Measurements from ENCODE around the gene GLOD5. TPM values are rescaled to one million over a fixed set of nuclear protein-coding genes. Genes with fewer than 3 reads are reported as not detected.

The GLOD5 gene
- total and polyA plus RNA-seq, 5 donors, result not detected

GRCh38 chrX:48794911-48795515 is 33.5 kb downstream of the GLOD5 start:
- ATAC-seq (no peak), DNase-seq (no peak)
- no peak overlapping the region for H3K4me3 ChIP-seq (ENCODE audit: low read length)
- intact Hi-C loops (cut with DNase I), result loop anchor here in 1 of 4 donors (10.0 kb wide), 1 partner anchor 50 kb away; no protein-coding TSS in a partner anchor
- H3K27me3 ChIP-seq (ENCODE audit: control insufficient read depth, insufficient read depth), result no peaks in the 10 kb centered on the region
- no peaks in the 10 kb centered on the region for H3K9me3 ChIP-seq (ENCODE audit: control insufficient read depth, low read length)
- 59% methylated on average over 8 of the region's 8 CpGs for WGBS
- no peak overlapping the region for H3K27ac ChIP-seq (ENCODE audit: low read length)
- no peaks in the 10 kb centered on the region for H3K4me1 ChIP-seq (ENCODE audit: control insufficient read depth, insufficient read depth, low read length)

GRCh38 chrX:48798318-48798717 is 36.8 kb downstream of the GLOD5 start:
- 76% methylated on average over 2 of the region's 2 CpGs for WGBS
- Histone ChIP-seq H3K4me3 (ENCODE audit: low read length) (no peak overlapping the region), H3K27me3 (ENCODE audit: control insufficient read depth, insufficient read depth) (no peaks in the 10 kb centered on the region), H3K9me3 (ENCODE audit: control insufficient read depth, low read length) (no peaks in the 10 kb centered on the region), H3K27ac (ENCODE audit: low read length) (no peak overlapping the region), H3K4me1 (ENCODE audit: control insufficient read depth, insufficient read depth, low read length) (no peaks in the 10 kb centered on the region)
- ATAC-seq (no peak), DNase-seq (no peak)
- intact Hi-C loops (cut with DNase I), result loop anchor here in 1 of 4 donors (10.0 kb wide), 1 partner anchor 54 kb away; no protein-coding TSS in a partner anchor

GRCh38 chrX:48800574-48801279 is 39.2 kb downstream of the GLOD5 start:
- Histone ChIP-seq H3K4me1 (ENCODE audit: control insufficient read depth, insufficient read depth, low read length) (no peaks in the 10 kb centered on the region), H3K27ac (ENCODE audit: low read length) (peak overlapping the region; percentile 91), H3K27me3 (ENCODE audit: control insufficient read depth, insufficient read depth) (no peaks in the 10 kb centered on the region), H3K9me3 (ENCODE audit: control insufficient read depth, low read length) (no peaks in the 10 kb centered on the region), H3K4me3 (ENCODE audit: low read length) (peak overlapping the region; percentile 45)
- ATAC-seq (no peak), DNase-seq (no peak)
- intact Hi-C loops (cut with DNase I), result no loop called here
- 17% methylated on average over 17 of the region's 17 CpGs for WGBS

DNA sequence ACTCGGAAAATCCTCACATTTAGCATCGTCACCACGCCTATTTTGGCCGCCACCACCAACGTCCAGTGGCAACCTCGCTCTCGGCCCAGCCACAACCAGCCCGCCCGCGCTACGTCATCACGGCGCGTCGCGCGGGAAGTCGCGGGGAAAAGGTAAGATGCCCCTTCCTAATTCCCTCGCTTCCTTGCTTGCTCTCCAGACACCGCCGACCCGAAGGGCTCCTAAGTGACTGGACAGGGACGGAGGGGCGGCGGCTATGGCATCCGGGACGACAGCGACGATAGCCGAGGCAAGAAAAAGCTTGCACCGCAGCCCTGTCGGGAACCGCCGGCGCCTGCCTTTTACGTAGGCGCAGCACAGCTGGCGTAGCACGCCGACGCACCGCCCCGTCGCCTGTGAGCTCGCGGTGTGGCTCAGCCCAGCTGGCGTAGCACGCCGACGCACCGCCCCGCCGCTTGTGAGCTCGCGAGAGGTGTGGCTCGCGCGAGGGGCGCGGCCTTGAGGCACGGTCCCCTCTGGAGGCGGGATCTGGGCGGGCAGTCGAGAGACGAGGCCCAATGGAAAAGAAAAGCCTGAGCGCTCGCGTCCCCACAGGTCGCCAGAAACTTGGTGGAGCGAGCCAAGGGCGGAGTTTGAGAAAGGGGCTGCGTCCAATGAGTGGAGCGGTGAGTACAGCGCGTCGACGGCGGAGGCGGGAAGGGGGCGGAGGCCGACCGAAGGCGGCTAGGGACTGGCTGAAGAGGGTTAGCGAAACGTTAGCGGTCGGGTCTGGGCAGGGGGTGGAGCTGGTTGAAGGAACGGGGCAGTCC is 39.9 kb downstream of the GLOD5 start, which contains the start of gene HDAC6:
Gene HDAC6 (plus strand): TSS at position 788 of the 809 bp plus-strand sequence. CDS start 626 bp downstream, outside the sequence.
- Histone ChIP-seq H3K4me1 (ENCODE audit: control insufficient read depth, insufficient read depth, low read length) (no peaks in the 10 kb centered on the region), H3K4me3 (ENCODE audit: low read length) (peak within 1 kb of the TSS; percentile 65), H3K27me3 (ENCODE audit: control insufficient read depth, insufficient read depth) (no peaks in the 10 kb centered on the region), H3K27ac (ENCODE audit: low read length) (peak within 1 kb of the TSS; percentile 92), H3K9me3 (ENCODE audit: control insufficient read depth, low read length) (no peaks in the 10 kb centered on the region)
- under 1% methylated on average over 89 of the region's 89 CpGs for WGBS
- DNase-seq, result peak; percentile 97 to 99 (median 98)
- intact Hi-C loops (cut with DNase I), result no loop called here
- peak; percentile 96 to 97 for ATAC-seq

GRCh38 chrX:48802089-48802904 is 40.8 kb downstream of the GLOD5 start:
- 5% methylated on average over 40 of the region's 40 CpGs for WGBS
- ATAC-seq, result peak; percentile 72 to 80
- H3K27ac ChIP-seq (ENCODE audit: low read length), result peak overlapping the region; percentile 92
- DNase-seq, result peak; percentile 87 to 95 (median 90)
- intact Hi-C loops (cut with DNase I), result no loop called here
- no peaks in the 10 kb centered on the region for H3K27me3 ChIP-seq (ENCODE audit: control insufficient read depth, insufficient read depth)
- H3K9me3 ChIP-seq (ENCODE audit: control insufficient read depth, low read length), result no peaks in the 10 kb centered on the region
- H3K4me3 ChIP-seq (ENCODE audit: low read length), result peak overlapping the region; percentile 65
- no peaks in the 10 kb centered on the region for H3K4me1 ChIP-seq (ENCODE audit: control insufficient read depth, insufficient read depth, low read length)

DNA sequence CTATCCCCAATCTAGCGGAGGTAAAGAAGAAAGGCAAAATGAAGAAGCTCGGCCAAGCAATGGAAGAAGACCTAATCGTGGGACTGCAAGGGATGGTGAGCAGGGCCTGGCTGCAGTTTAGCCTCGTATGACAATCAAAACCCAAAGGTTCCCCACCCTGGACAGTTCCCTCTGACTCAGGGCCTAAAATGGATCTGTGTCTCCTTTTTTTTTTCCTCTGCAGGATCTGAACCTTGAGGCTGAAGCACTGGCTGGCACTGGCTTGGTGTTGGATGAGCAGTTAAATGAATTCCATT is 41.3 kb downstream of the GLOD5 start:
- intact Hi-C loops (cut with DNase I), result no loop called here
- no peak for DNase-seq
- 50% methylated on average over 4 of the region's 4 CpGs for WGBS
- ATAC-seq, result no peak
- Histone ChIP-seq H3K27me3 (ENCODE audit: control insufficient read depth, insufficient read depth) (no peaks in the 10 kb centered on the region), H3K9me3 (ENCODE audit: control insufficient read depth, low read length) (no peaks in the 10 kb centered on the region), H3K27ac (ENCODE audit: low read length) (peak overlapping the region; percentile 92), H3K4me1 (ENCODE audit: control insufficient read depth, insufficient read depth, low read length) (no peaks in the 10 kb centered on the region), H3K4me3 (ENCODE audit: low read length) (peak overlapping the region; percentile 65)

GRCh38 chrX:48806081-48806480 is 44.5 kb downstream of the GLOD5 start:
- DNase-seq (no peak), ATAC-seq (no peak)
- no peaks in the 10 kb centered on the region for H3K4me1 ChIP-seq (ENCODE audit: control insufficient read depth, insufficient read depth, low read length)
- H3K9me3 ChIP-seq (ENCODE audit: control insufficient read depth, low read length), result no peaks in the 10 kb centered on the region
- H3K27ac ChIP-seq (ENCODE audit: low read length), result no peak overlapping the region
- no peak overlapping the region for H3K4me3 ChIP-seq (ENCODE audit: low read length)
- WGBS, result 93% methylated on average over 4 of the region's 4 CpGs
- intact Hi-C loops (cut with DNase I), result no loop called here
- H3K27me3 ChIP-seq (ENCODE audit: control insufficient read depth, insufficient read depth), result no peaks in the 10 kb centered on the region

- ATAC-seq (no peak), DNase-seq (no peak)
- H3K27me3 ChIP-seq (ENCODE audit: control insufficient read depth, insufficient read depth), result no peaks in the 10 kb centered on the region
- intact Hi-C loops (cut with DNase I), result no loop called here
- no peaks in the 10 kb centered on the region for H3K9me3 ChIP-seq (ENCODE audit: control insufficient read depth, low read length)
- no peaks in the 10 kb centered on the region for H3K4me1 ChIP-seq (ENCODE audit: control insufficient read depth, insufficient read depth, low read length)
- no peak overlapping the region for H3K27ac ChIP-seq (ENCODE audit: low read length)
- 97% methylated on average over 8 of the region's 8 CpGs for WGBS
- no peak overlapping the region for H3K4me3 ChIP-seq (ENCODE audit: low read length)
Observed at GRCh38 chrX:48813644-48814043, 52.1 kb downstream of the GLOD5 start.

GRCh38 chrX:48814722-48815121 is 53.2 kb downstream of the GLOD5 start:
- 95% methylated on average over 8 of the region's 8 CpGs for WGBS
- intact Hi-C loops (cut with DNase I), result no loop called here
- DNase-seq (no peak), ATAC-seq (no peak)
- Histone ChIP-seq H3K4me3 (ENCODE audit: low read length) (no peak overlapping the region), H3K4me1 (ENCODE audit: control insufficient read depth, insufficient read depth, low read length) (no peaks in the 10 kb centered on the region), H3K9me3 (ENCODE audit: control insufficient read depth, low read length) (no peaks in the 10 kb centered on the region), H3K27ac (ENCODE audit: low read length) (no peak overlapping the region), H3K27me3 (ENCODE audit: control insufficient read depth, insufficient read depth) (no peaks in the 10 kb centered on the region)

GRCh38 chrX:48815266-48815665 is 53.7 kb downstream of the GLOD5 start:
- Histone ChIP-seq H3K9me3 (ENCODE audit: control insufficient read depth, low read length) (no peaks in the 10 kb centered on the region), H3K4me1 (ENCODE audit: control insufficient read depth, insufficient read depth, low read length) (no peaks in the 10 kb centered on the region), H3K27ac (ENCODE audit: low read length) (no peak overlapping the region), H3K4me3 (ENCODE audit: low read length) (no peak overlapping the region), H3K27me3 (ENCODE audit: control insufficient read depth, insufficient read depth) (no peaks in the 10 kb centered on the region)
- intact Hi-C loops (cut with DNase I), result no loop called here
- DNase-seq (no peak), ATAC-seq (no peak)
- 89% methylated on average over 8 of the region's 8 CpGs for WGBS

All from right cardiac atrium (tissue), 5 donors.